K562 (cell line): ENCODE measurements around the gene TMEM208. TPM values are rescaled to one million over a fixed set of nuclear protein-coding genes. Genes with fewer than 3 reads are reported as not detected.

Experiments
- ARHGAP35 ChIP-seq: fragments of 450-650 bp; IDR thresholded peaks from 2 replicates; pipeline ENCODE4 v1.6.1; 2018; ENCODE audit not compliant: partially characterized antibody
- ARNT ChIP-seq, 2 experiments: fragments of 450-650 bp; IDR thresholded peaks; 2 replicates each; pipeline ENCODE4 v1.6.1; 2016; ENCODE audit warnings: mild to moderate bottlenecking in 1 of 2
- BCLAF1 ChIP-seq, 2 experiments: fragments of 450-650 bp in 1 of 2; IDR thresholded peaks; 2 replicates each; pipeline ENCODE4 v1.6.1; 2011 to 2017; ENCODE audit warnings: low read depth in 2 of 2, antibody characterized with exemption in 1 of 2, borderline replicate concordance in 1 of 2, low read length in 1 of 2, mild to moderate bottlenecking in 1 of 2, mixed read lengths in 1 of 2; ENCODE audit not compliant: control insufficient read depth in 1 of 2
- BCOR ChIP-seq: fragments of 450-650 bp; IDR thresholded peaks from 2 replicates; pipeline ENCODE4 v1.6.1; 2016
- BHLHE40 ChIP-seq: IDR thresholded peaks from 2 replicates; pipeline ENCODE4 v1.6.1; 2011; ENCODE audit warnings: low read length, improper control_type of control experiment
- HDAC1 ChIP-seq, 2 experiments: fragments of 450-650 bp; IDR thresholded peaks; 2 replicates each; pipeline ENCODE4 v1.6.1; 2016 to 2017; ENCODE audit warnings: inconsistent platforms in 1 of 2, mild to moderate bottlenecking in 1 of 2, moderate library complexity in 1 of 2
- HOXB6 ChIP-seq: fragments of 250-450 bp; sonication (Bioruptor Pico); IDR thresholded peaks from 2 replicates; pipeline ENCODE4 v1.5.1; 2022; ENCODE audit warnings: mild to moderate bottlenecking, borderline replicate concordance
- KHSRP ChIP-seq: fragments of 450-650 bp; IDR thresholded peaks from 2 replicates; pipeline ENCODE4 v1.6.1; 2017
- SRF ChIP-seq, 2 experiments: fragments of 250-450, 450-650 bp in 1 of 2; sonication (Bioruptor Pico) in 1 of 2; sonication (generic) in 1 of 2; formaldehyde crosslinking; IDR thresholded peaks; 2 replicates each; pipeline versions ENCODE4 v1.5.0 to v1.5.1; 2020 to 2022; ENCODE audit warnings: mild to moderate bottlenecking in 1 of 2, missing genetic modification reagents in 1 of 2
- TCF7L2 ChIP-seq: fragments of 150-350 bp; IDR thresholded peaks from 2 replicates; pipeline ENCODE4 v1.6.1; 2016; ENCODE audit warnings: low read depth, mild to moderate bottlenecking, low read length, moderate library complexity
- ZEB2 ChIP-seq: fragments of 450-650 bp; IDR thresholded peaks from 2 replicates; pipeline ENCODE4 v1.6.1; 2016
- ZNF354B ChIP-seq: fragments of 250-450 bp; sonication (Bioruptor Pico); IDR thresholded peaks from 2 replicates; pipeline ENCODE4 v1.4.0; 2020
- ZNF592 ChIP-seq: fragments of 450-650 bp; IDR thresholded peaks from 2 replicates; pipeline ENCODE4 v1.6.1; 2017; ENCODE audit warnings: antibody characterized with exemption, mild to moderate bottlenecking
- polyA plus RNA-seq, 8 experiments: library from polyadenylated mRNA; depleted of rRNA in 4 of 8; stranded (reverse) in 5 of 8; unstranded in 3 of 8; fragments of >200 nt; fragmentation: Nextera tagmentation in 2 of 8; fragmentation: Illumina TruSeq in 1 of 8; extraction: Ambion mirVana in 2 of 8; extraction: Trizol in 1 of 8; gene quantifications; 2 replicates each; pipeline versions ENCODE4 v1.2.1 to v1.2.3, GENCODE V29; 2011 to 2014; ENCODE audit warnings: inconsistent platforms in 1 of 8, missing spikeins in 1 of 8
- total RNA-seq, 7 experiments: library from RNA; depleted of rRNA in 6 of 7; stranded (reverse); fragments of >200 nt in 6 of 7; fragmentation: Illumina TruSeq in 2 of 7; extraction: Trizol in 2 of 7; gene quantifications; 2 replicates each; pipeline versions ENCODE4 v1.2.1 to v1.2.3, GENCODE V29; 2011 to 2021; ENCODE audit warnings: low replicate concordance in 1 of 7
- TF ChIP-seq, protein P1 (sequence below): sonication (generic); formaldehyde crosslinking; IDR thresholded peaks from 2 replicates; pipeline ENCODE4 v1.8.1; 2023; ENCODE audit warnings: mild to moderate bottlenecking, missing genetic modification reagents
- TF ChIP-seq, protein P2 (sequence below): fragments of 250-450 bp; sonication (Bioruptor Pico); IDR thresholded peaks from 2 replicates; pipeline ENCODE4 v1.5.0; 2020; ENCODE audit warnings: mild to moderate bottlenecking, borderline replicate concordance
- TF ChIP-seq, protein P3 (sequence below): sonication (generic); formaldehyde crosslinking; IDR thresholded peaks from 2 replicates; pipeline ENCODE4 v1.9.0; 2022; ENCODE audit warnings: mild to moderate bottlenecking, missing genetic modification reagents

Gene TMEM208
- total and polyA plus RNA-seq, 9 of the 15 experiments (the other 6 are each of a cell fraction or from before 2014, with no cell fraction given): 31.8 to 239 (median 54.3) TPM

DNA sequence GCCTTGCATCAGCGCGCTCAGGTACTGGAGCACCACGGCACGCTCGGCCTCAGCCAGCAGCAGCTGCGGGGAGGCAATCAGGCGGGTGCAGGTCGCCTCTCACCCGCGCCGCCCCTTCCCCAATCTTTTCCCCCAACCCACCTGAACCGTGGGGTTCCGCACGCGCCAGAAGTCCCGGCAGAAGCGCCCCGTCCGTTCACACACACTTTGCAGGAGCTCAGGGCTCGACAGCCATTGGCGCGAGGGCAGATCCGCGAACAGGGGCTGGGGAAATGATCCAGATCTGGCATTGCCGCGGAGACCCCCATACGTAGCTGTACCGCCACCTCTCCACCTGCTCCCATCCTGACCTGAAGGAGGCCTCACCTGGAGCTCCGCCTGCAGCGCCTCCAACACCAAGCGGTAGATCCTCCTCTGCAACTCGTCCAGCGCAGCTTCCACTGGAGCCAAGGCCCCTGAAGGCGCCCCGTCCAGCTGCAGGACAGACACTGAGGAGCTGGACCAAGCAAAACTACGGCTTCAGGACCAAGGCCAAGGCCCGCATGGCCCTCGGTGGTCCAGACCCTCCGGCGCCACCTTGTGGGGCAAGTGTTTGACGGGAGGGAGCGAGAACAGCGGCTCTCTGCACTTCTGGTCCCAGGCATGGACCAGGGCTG, 41.8 kb upstream of the TMEM208 start (continued):
- TF ChIP-seq TCF7L2 (no peak), KHSRP (no peak), ARHGAP35 (no peak), HOXB6 (CRISPR knock-in tag) (no peak), SRF (CRISPR knock-in tag; IDR thresholded peaks at IDR 0.05) (peak in 1 of 2 experiments; percentile 84; a peak in 1 of 4 replicates), ZEB2 (no peak), ZNF354B (CRISPR knock-in tag) (no peak), HDAC1 (IDR thresholded peaks at IDR 0.05) (peak in 1 of 2 experiments; percentile 94; a peak in 2 of 4 replicates), ARNT (IDR thresholded peaks at IDR 0.05) (no peak), BHLHE40 (peak; percentile 63), ZNF592 (no peak), BCLAF1 (IDR thresholded peaks at IDR 0.05; ENCODE audit: borderline replicate concordance in 1 of 2, control insufficient read depth in 1 of 2, low read depth in 2 of 2, low read length in 1 of 2) (no peak), BCOR (peak; percentile 21; the same call in 1 of the 2 replicates)
- TF ChIP-seq, protein P1, sequence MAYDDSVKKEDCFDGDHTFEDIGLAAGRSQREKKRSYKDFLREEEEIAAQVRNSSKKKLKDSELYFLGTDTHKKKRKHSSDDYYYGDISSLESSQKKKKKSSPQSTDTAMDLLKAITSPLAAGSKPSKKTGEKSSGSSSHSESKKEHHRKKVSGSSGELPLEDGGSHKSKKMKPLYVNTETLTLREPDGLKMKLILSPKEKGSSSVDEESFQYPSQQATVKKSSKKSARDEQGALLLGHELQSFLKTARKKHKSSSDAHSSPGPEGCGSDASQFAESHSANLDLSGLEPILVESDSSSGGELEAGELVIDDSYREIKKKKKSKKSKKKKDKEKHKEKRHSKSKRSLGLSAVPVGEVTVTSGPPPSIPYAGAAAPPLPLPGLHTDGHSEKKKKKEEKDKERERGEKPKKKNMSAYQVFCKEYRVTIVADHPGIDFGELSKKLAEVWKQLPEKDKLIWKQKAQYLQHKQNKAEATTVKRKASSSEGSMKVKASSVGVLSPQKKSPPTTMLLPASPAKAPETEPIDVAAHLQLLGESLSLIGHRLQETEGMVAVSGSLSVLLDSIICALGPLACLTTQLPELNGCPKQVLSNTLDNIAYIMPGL: peak; percentile 96; the same call in 1 of the 2 replicates
- TF ChIP-seq, protein P2, sequence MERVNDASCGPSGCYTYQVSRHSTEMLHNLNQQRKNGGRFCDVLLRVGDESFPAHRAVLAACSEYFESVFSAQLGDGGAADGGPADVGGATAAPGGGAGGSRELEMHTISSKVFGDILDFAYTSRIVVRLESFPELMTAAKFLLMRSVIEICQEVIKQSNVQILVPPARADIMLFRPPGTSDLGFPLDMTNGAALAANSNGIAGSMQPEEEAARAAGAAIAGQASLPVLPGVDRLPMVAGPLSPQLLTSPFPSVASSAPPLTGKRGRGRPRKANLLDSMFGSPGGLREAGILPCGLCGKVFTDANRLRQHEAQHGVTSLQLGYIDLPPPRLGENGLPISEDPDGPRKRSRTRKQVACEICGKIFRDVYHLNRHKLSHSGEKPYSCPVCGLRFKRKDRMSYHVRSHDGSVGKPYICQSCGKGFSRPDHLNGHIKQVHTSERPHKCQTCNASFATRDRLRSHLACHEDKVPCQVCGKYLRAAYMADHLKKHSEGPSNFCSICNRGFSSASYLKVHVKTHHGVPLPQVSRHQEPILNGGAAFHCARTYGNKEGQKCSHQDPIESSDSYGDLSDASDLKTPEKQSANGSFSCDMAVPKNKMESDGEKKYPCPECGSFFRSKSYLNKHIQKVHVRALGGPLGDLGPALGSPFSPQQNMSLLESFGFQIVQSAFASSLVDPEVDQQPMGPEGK (CRISPR knock-in tag): no peak
- TF ChIP-seq, protein P3, sequence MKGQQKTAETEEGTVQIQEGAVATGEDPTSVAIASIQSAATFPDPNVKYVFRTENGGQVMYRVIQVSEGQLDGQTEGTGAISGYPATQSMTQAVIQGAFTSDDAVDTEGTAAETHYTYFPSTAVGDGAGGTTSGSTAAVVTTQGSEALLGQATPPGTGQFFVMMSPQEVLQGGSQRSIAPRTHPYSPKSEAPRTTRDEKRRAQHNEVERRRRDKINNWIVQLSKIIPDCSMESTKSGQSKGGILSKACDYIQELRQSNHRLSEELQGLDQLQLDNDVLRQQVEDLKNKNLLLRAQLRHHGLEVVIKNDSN (CRISPR knock-in tag): peak; percentile 38; the same call in 1 of the 2 replicates
